ENCODE data around the gene KLF11.
A peak's percentile ranks its signal among the peaks of the same experiment; 100 is the strongest.
"Not testable (repeated sequence)": the region's sequence is repeated elsewhere in the genome, so short reads cannot be mapped to it uniquely, and the experiment has no call there.

KLF11 gene

DNA sequence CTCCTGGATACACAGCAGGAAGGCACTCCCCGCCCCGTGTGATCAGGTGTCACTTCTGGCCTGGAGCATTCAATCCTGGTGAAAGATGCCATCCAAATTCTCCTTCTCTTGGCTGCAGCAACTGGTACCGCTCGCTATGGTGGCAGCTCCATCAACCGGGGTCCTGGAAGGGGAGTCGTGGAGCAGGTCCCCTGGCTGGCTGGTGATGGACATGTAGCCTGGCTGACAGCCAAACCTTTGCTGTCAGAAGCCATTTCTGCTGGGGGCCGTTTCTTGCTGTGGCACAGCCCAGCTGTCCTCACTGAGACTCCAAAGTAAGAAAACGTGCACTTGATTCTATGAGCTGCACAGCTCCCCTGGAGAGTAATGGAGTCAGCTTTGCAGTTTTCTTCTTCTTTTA, 44.0 kb downstream of the KLF11 start:
- DNase-seq = no peak

DNA sequence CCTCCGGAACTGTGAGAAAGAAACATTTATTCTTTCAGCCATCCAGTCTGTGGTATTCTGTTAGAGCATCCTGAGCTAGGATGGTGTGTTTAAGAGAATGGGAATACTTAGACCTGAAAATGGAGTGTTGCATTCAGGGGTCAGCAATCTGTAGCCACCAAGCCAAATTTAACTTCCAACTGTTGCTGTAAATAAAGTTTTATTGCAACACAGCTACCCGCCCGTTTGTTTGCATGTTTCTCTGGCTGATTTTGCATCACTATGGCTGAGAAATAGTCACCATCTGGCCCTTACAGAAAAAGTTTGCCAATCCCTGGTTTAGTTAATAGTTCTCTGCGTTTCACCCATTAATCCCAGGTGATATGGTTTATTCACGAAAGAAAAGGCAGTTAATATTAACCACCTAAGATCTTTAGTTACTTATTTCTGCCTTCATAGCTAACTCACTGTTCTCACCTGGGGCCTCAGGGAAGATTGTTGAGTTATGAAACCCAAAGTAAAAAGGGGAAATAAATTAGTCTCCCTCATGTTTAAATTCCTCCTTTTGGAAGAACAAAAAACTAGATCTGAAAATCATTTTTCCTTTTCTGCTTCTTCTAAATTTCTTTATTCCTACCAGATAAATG, 46.3 kb downstream of the KLF11 start:
- DNase-seq = no peak

DNA sequence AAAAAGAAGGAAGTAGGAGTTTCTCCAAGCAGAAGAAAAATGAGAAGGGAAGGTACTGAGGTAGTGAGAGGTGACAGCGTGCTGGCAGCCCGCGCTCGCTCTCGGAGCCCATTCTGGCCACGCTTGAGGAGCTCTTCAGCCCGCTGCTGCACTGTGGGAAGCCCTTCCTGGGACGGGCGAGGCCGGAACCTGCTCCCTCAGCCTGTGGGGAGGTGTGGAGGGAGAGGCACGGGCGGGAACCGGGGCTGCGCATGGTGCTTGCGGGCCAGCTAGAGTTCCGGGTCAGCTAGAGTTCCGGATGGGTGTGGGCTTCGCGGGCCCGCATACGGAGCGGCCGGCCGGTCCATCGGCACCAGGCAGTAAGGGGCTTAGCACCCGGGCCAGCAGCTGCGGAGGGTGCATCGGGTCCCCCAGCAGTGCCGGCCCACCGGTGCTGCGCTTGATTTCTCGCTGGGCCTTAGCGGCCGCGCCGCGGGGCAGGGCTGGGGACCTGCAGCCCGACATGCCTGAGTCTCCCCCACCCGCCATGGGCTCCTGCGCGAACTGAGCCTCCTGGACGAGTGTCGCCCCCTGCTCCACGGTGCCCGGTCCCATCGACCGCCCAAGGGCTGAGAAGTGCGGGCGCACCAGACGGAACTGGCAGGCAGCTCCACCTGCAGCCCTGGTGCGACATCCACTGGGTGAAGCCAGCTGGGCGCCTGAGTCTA, 48.0 kb downstream of the KLF11 start:
- DNase-seq = peak; percentile 19

DNA sequence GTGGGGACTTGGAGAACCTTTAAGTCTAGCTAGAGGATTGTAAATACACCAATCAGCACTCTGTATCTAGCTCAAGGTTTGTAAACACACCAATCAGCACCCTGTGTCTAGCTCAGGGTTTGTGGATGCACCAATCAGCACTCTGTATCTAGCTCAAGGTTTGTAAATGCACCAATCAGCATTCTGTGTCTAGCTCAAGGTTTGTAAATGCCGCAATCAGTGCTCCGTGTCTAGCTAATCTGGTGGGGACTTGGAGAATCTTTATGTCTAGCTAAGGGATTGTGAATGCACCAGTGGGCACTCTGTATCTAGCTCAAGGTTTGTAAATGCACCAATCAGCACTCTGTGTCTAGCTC, 48.5 kb downstream of the KLF11 start:
- DNase-seq = not testable (repeated sequence)

DNA sequence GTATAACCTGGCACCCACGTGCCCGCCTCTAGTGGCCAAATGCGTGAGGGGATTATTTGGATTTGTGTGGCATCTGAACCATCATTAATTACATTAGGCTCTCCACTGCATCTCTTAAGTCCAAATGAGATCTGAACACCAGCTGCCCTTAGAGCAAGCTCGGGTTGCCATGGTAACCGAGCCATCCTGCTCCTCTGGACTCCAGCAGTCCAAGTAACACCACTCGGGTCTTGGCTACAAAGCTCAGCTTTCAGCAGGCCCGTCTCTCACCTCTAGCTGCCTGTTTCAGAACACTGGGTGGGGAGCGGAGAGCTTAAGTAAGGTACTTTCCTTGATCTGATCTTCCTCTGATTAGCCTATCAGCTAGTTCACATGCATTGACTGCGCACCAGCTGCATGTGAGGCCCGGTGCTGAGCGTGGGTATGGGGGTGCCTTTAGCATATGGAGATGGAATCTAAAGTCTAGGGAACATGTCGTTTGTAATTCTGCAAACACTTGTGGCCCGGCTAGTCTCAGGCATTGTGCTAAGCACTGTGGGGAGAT, 51.0 kb downstream of the KLF11 start:
- DNase-seq = no peak

DNA sequence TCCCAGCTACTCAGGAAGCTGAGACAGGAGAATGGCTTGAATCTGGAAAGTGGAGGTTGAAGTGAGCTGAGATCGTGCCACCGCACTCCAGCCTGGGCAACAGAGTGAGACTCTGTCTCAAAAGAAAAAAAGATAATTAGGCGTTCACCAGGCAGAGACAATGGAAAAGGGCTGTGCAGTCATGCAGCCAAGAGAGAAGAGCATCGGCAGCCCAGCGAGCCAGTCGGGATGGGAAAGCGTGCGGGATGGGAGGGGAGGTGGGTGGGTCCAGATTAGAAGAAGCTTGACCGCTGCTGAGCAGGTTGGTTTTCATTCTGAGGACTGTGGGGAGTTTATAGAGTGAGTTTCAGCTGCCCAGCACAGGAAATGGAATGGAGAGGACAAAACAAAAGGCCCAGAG, 51.8 kb downstream of the KLF11 start:
- DNase-seq = no peak

DNA sequence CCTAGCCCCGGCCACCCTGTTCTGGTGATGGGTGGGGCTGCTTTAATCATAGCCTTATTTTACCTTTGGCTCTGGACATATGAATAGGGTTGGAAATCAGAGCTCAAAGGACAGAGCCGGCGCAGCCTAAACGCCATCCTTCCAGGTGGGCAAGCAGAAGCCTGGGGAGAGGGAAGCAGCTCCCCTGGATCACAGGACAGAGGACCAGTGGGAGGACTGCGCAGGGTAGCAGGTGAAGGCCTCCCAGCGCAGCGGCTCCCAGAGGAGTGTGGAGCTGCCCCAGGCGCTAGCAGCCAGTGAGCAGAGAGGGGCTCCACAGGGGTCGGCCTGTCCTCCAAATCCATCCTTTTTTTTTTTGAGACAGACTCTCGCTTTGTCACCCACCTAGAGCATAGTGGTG, 53.3 kb downstream of the KLF11 start:
- DNase-seq = no peak

DNA sequence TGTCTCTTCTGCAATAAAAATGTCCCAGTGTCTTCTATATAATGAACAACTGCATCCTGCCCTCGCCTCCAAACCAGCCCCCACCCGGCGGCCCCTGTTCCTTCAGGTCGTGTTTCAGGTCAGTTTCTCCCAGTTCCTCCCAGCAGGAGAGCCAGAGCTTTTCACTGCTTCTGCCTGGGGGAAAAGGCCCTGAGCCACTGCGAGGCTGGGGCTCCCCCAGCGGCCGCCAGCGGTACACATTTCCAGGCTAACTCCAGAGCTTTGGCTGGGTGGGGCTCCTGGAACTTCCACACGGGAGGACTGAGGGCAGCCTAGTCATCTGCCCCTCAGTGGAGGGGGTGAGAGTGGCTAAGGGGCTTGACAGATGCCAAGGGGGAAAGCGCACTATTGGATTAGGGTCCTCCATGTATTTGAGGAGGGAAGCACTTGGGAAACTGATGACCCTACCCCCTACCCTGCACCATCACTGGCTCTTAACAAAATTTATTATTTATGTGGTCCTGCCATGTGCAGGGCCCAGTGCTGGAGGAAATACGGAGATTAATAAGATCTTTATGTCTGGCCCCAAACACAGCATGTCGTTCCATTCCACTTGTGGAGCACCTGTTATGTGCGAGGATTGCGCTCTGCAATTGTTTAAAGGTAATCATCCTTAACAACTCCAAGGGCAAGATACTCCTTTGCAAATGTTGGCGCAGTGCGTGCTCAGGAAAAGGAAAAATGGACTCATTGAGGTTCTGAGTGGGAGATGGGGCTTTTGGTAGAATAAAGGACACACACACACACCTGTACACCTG, 54.2 kb downstream of the KLF11 start:
- DNase-seq = peak; percentile 25

DNA sequence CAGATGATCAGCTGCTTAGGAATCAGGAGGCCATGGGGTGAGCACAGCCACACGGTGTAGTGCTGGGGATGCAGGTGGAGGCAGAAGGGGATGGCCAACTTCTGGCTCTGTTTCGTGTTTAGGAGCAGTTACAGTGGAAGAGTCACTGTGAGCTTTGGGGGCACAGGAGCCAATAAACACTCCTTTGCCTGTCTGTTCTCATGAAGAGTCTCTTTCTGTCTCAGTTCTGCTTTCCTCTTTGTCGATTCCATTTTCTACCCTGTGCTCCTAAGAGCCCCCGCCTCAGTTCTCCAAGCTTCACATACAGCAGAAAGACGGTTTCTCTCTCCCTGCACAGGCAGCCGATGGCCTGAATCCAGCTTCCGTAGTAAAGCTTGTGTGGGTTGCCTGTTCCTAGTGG, 58.1 kb downstream of the KLF11 start:
- no peak for DNase-seq

DNA sequence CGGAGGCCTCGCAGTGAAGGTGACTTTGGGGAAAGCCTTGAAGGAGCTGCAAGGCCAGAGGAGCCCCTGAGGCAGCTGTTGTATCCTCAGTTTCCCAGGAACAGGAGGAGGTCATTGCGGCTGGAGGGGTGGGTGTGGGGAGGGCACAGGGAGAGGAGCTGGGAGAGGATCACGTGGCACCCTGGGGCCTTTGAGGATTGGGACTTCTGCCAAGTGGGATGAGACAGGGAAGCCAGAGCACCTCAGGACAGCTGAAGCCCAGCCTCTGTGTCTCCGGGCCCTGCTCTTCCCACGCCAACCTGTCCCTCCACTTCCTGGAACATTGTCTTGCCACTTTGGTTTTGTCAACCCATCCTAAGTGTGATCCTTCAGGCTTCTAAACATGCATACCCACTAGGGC, 59.8 kb downstream of the KLF11 start:
- DNase-seq = no peak
